GM18502 (cell line): ENCODE results near the gene ZNF710.

Source experiments
- ATAC-seq: cut with Tn5 transposase; IDR thresholded peaks from one replicate; pipeline ENCODE4 v1.9.1; 2021; ENCODE audit warnings: mild to moderate bottlenecking; ENCODE audit not compliant: unreplicated experiment, poor library complexity

The ZNF710 gene

GRCh38 chr15:89985111-89985510 is 16.0 kb upstream of the ZNF710 start:
- no peak for ATAC-seq

- no peak for ATAC-seq
Observed at GRCh38 chr15:89991312-89991711, 9.8 kb upstream of the ZNF710 start.

- ATAC-seq, result no peak
Observed at GRCh38 chr15:89993349-89993748, 7.8 kb upstream of the ZNF710 start.

- no peak for ATAC-seq
Observed at GRCh38 chr15:89997079-89997478, 4.0 kb upstream of the ZNF710 start.

- no peak for ATAC-seq
Observed at GRCh38 chr15:89998141-89998661, 2.9 kb upstream of the ZNF710 start.

- ATAC-seq, result no peak
Observed at GRCh38 chr15:89998923-89999675, 2.0 kb upstream of the ZNF710 start.

GRCh38 chr15:89999676-90000185 is 1.4 kb upstream of the ZNF710 start:
- no peak for ATAC-seq

- no peak for ATAC-seq
Observed at GRCh38 chr15:90000186-90001001, 730 bp upstream of the ZNF710 start.

GRCh38 chr15:90001683-90002427 is 731 bp downstream of the ZNF710 start:
- ATAC-seq, result peak; percentile 40

GRCh38 chr15:90002428-90002844 is 1.3 kb downstream of the ZNF710 start:
- peak; percentile 34 for ATAC-seq

GRCh38 chr15:90003736-90004135 is 2.6 kb downstream of the ZNF710 start:
- no peak for ATAC-seq

GRCh38 chr15:90004252-90004651 is 3.1 kb downstream of the ZNF710 start:
- no peak for ATAC-seq

- no peak for ATAC-seq
Observed at GRCh38 chr15:90004671-90005070, 3.5 kb downstream of the ZNF710 start.

- ATAC-seq, result no peak
Observed at GRCh38 chr15:90006217-90007075, 5.3 kb downstream of the ZNF710 start.

GRCh38 chr15:90007076-90007460 is 5.9 kb downstream of the ZNF710 start:
- ATAC-seq, result no peak

GRCh38 chr15:90008607-90009006 is 7.5 kb downstream of the ZNF710 start:
- ATAC-seq, result no peak

- no peak for ATAC-seq
Observed at GRCh38 chr15:90009301-90010022, 8.3 kb downstream of the ZNF710 start.

- ATAC-seq, result no peak
Observed at GRCh38 chr15:90011705-90012104, 10.6 kb downstream of the ZNF710 start.

GRCh38 chr15:90013503-90013937 is 12.4 kb downstream of the ZNF710 start:
- ATAC-seq, result no peak
